Measurements from ENCODE around the gene MAGI3.
"Not testable (repeated sequence)": the region's sequence is repeated elsewhere in the genome, so short reads cannot be mapped to it uniquely, and the experiment has no call there.

MAGI3 gene

GRCh38 chr1:113442131-113442530, 51.8 kb downstream of the MAGI3 start:
- no peak for DNase-seq (ENCODE audit: low spot score)

- no peak for DNase-seq (ENCODE audit: low spot score)
These were observed 54.5 kb downstream of the MAGI3 start for GRCh38 chr1:113444857-113445256.

DNA sequence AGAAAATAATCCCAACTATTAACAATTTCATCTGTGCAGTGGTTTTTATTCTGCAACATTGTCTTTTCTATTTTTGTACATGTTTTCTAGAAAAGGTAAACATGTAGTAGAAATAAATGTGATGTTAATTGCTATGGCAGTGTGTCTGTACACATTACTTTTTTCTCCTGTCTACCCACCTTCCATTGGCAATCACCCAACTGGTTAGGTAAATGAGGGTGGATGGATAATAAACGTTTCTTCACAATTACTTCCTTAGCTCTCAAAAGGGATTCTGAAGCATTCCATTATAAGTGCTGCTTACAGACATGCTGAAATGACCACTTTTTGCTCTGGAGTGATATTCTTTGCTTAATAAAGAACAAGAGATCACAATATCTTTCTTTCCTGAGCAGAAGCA, 61.4 kb downstream of the MAGI3 start:
- no peak for DNase-seq (ENCODE audit: low spot score)

DNA sequence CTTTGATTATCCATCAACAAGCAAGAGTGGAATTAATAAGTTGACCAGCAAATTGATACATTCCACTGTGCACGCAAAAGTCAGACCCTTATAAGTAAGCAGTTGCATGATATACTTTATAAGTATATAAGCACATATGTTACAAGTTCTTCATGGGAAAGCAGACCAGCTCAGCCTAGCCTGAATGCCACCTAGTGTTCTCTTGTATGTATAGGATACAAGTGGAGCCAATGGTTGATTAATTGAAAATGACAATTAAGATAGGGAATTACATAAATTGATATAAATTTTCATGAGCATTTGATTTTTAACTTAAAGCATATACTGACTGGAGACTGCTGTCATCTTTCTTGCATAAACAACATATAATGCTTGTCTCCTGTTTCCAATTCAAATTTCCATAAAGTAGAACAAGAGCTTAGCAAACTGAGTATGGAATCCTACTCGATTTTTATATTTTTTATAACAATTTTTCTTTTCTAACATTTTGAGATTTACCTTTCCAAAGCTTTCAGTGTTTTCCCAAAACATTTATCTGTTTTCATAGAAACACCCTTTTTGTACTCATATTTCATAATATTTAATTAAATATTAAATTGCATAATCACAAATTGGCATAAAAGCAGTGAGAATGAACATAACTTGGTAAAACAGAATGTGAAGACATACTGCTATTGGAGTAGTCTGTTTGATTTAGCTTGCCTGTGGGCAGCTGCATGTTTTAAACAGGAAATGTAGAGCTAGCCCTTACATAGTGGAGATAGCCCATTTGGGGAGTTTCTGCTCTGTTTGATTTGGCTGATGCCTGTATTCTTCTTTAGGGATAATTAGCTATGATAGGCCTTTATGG, 62.8 kb downstream of the MAGI3 start:
- peak; percentile 55 for DNase-seq (ENCODE audit: low spot score)

GRCh38 chr1:113453771-113454083, 63.4 kb downstream of the MAGI3 start:
- DNase-seq (ENCODE audit: low spot score): no peak

GRCh38 chr1:113455374-113455773, 65.1 kb downstream of the MAGI3 start:
- no peak for DNase-seq (ENCODE audit: low spot score)

GRCh38 chr1:113456967-113457366, 66.7 kb downstream of the MAGI3 start:
- peak; percentile 97 for DNase-seq (ENCODE audit: low spot score)

GRCh38 chr1:113459279-113459678, 69.0 kb downstream of the MAGI3 start:
- no peak for DNase-seq (ENCODE audit: low spot score)

- no peak for DNase-seq (ENCODE audit: low spot score)
These were observed 77.7 kb downstream of the MAGI3 start for GRCh38 chr1:113467991-113468390.

GRCh38 chr1:113478427-113479195, 88.3 kb downstream of the MAGI3 start:
- not testable (repeated sequence) for DNase-seq (ENCODE audit: low spot score)

DNA sequence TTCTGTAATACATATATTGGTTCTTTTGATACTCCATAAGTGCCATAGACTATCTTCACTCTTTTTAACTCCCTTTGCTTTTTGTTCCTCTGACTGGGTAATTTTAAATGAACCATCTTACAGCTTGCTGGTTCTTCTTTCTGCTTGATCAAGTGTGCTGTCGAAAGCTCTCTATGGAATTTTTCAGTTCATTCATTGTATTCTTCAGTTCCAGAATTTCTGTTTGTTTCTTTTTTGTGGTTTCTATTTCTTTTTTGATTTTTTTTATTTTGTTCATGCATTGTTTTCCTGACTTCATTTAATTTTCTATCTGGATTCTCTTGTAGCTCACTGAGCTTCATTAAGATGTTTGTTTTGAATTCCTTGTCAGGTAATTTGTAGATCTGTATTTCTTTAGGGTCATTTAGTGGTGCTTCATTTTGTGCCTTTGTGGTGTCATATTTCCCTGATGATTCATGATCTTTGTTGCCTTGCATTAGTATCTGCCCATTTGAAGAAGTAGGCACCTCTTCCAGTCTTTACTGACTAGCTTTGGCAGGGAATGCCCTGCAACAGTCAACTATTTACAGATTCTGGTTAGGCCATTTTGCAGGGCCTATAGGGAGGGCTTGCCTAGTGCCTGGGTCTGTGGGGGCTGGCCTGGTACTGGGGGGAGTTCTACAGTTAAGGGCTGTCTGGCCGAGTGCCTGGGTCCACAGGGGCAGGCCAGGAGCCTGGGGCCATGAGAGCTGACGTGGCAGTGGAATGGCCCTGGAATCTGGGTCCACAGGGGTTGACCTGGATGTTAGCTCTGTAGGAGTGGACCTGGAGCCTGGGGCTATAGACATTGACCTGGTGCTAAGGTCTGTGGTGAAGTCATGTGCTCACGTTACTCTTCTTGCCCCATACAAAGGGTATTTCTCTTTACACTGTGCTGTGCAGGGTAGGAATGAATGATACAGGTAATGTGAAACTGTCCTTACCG, 89.7 kb downstream of the MAGI3 start:
- DNase-seq (ENCODE audit: low spot score): no peak

DNA sequence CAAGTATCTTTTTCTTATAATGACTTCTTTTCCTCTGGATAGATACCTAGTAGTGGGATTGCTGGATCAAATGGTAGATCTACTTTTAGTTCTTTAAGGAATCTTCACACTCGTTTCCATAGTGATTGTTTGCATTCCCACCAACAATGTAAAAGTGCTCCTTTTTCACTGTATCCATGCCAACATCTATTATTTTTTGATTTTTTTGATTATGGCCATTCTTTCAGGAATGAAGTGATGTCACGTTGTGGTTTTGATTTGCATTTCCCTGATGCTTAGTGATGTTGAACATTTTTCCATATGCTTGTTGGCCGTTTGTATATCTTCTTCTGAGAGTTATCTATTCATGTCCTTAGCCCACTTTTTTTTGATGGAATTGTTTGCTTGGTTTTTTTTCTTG, 94.8 kb downstream of the MAGI3 start:
- not testable (repeated sequence) for DNase-seq (ENCODE audit: low spot score)

GRCh38 chr1:113488576-113489177, 98.4 kb downstream of the MAGI3 start:
- DNase-seq (ENCODE audit: low spot score): no peak

- no peak for DNase-seq (ENCODE audit: low spot score)
These were observed 100.1 kb downstream of the MAGI3 start for GRCh38 chr1:113490384-113490783.

DNA sequence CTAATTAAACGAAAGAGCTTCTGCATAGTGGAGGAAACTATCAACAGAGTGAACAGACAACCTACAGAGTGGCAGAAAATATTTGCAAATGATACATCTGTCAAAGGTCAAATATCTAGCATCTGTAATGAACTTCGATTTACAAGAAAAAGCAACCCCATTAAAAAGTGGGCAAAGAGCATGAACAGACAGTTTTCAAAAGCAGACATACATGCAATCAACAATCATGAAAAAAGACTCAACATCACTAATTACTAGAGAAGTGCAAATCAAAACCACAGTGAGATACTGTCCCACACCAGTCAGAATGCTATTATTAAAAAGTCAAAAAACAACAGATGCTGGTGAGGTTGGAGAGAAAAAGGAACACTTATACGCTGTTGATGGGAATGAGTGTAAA, 103.2 kb downstream of the MAGI3 start:
- DNase-seq (ENCODE audit: low spot score): no peak

- no peak for DNase-seq (ENCODE audit: low spot score)
These were observed 115.0 kb downstream of the MAGI3 start for GRCh38 chr1:113505357-113505756.

DNA sequence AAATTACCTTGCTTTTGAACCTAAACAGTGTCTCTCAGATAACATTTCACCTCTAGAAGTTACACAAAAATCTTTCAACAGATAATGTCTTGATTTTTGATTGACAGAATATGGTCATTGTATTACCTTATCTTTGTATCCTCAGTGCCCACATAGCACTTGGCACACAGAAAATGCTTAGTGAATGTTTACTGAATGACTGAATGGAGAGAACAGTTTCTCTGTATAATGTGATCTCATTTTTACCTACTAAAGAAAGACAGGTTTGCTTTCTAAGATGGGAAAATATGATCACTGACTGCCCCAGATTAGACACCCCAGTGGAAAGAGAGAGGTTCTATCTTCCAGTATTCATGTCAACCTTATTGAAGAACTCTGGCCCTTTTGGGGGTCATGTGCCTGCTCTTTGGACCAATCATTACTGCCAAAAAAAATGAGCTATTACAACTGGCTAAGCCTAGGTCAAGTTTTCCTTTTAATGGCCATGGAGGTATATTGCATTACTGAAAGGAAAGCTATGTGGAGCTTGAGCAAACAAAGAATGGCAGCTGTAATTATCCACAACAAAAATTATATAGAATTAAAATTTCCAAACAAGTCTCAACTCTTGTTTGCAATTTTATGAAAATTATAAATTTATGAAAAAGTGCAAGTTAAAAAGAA, 117.4 kb downstream of the MAGI3 start:
- no peak for DNase-seq (ENCODE audit: low spot score)

GRCh38 chr1:113508364-113509164, 118.2 kb downstream of the MAGI3 start:
- DNase-seq (ENCODE audit: low spot score): no peak

DNA sequence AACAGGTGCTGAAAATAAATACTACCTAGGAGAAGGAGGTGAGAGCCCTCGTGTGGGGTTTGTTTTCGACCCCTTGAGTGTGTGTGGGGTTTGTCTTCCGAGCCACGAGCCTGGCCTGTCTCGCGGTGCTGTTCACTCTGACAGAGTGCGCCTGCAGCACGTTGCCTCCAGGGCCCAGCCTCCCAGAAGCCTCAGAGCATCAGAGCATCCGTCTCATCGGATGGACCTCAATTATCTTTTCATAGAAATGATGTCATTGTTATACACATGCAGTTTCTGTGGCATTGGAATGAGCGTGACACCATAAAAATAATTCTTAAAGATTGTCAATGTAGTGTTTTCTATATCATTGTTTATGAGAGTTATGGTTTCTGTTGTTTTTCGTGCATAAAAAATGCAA, 119.5 kb downstream of the MAGI3 start:
- DNase-seq (ENCODE audit: low spot score): not testable (repeated sequence)

- no peak for DNase-seq (ENCODE audit: low spot score)
These were observed 121.0 kb downstream of the MAGI3 start for GRCh38 chr1:113511269-113511668.
